GM21717 (cell line): ENCODE results near the gene ACOX1.

Source experiments
- ATAC-seq: cut with Tn5 transposase; IDR thresholded peaks from one replicate; pipeline ENCODE4 v1.9.1; 2021; ENCODE audit warnings: mild to moderate bottlenecking, moderate library complexity; ENCODE audit not compliant: unreplicated experiment

ACOX1 gene

DNA sequence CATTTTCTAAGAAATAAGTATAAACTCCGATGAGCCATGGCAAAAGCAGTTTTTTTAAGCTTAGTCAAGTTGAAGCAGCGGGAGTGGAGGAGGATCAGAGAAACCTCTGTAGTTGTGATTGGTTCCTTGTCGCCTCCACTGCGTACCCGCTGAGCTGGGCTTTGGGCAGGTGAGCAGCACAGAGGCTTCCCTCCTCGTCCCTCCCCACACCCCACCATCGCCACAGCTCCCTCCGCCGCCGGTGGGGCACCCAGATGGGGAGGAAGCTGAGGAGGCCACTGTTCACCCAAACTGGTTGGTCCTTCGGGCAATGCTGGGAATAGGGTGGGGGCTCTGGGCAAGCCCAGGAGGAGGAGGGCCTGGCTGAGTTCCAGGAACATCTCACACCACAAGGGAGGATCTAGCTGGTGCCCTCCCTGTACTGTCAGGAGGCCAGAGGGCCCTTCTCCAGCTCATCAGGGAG is 69.1 kb downstream of the ACOX1 start:
- ATAC-seq = no peak

DNA sequence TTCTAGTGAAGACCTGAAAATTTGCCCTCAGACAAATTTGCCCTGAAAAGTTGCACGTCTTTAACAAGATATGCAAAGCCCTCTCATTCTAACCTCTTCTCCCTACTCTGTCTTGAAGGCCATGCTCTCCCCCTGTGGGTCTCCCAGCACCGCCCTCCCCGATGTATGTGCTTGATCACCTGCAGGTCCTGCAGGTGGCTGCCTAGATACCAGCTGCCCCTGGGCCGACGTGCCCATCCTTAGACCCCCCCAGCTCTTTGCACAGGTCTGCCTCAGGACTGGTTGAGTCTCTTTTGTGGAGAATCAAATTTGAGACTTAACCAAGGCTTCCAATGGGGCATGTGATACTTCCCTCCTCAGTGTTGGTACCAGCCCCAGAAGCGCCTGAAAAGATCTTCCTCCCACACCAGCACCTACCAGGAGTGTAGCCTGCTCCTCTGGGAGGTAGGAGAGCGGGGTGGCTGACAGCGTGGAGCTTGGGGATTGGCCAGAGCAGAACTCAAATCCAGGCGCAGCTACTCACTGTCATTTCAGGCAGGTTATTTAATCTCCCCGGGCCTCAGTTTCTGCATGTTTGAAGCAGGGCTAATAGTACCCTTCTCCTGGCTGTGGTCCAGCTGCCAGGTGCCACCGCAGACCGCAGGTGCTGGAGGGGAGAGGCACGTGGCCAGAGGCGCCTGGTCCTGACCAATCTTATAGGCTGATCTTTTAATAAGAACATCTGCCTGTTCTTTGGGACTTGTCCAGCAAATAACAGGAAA is 69.7 kb downstream of the ACOX1 start:
- ATAC-seq = no peak

DNA sequence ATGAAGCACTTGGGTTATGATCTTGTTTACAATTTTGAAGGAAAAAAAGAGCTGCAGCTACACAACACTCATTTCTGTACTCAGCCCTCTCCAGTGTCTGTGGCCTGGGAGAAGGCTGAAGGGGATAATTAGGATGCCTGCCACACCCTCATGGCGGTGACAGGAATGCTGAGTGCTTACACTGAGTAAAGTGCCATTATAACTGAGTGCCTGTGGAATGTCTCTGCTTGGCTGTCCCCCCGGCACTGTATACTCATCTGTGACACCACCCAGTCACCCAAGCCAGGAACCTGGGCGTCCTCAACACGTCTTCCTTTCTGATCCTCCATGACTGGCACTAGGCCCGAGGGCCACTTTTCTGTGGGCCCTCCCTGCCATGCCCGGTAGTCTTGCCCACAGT is 70.8 kb downstream of the ACOX1 start:
- ATAC-seq = no peak

DNA sequence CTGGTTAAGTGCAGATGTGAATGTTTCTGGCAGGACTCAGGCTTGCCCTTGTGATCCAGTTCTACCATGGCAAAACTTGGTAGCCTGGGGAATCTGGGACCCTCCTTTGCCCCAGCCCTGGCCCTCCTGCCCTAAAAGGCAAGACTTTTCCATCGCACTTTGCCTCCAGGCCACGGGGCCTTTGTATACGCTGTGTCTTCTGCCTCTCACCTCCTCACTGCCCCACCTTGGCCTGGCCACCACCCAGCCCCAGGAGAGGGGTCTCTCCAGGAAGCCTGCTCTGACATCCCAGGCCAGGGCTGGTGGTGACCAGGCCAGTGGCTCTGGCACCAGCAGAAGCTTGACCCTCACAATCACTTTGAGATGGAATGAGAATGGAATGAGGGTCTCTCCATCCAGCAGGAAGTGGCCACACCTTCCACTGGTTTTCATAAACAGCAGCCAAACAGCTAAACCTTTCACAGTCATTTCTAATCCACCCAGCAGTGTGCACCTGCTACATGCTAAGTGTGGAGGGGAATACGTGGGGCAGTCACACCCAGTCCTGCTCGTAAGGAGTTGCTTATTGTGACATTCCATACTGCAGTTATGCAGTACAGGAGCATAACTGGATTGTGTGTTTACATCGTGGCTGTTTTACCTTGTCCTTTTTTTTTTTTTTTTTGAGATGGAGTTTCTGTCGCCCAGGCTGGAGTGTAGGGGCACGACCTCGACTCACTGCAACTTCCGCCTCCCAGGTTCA is 72.7 kb downstream of the ACOX1 start:
- no peak for ATAC-seq

DNA sequence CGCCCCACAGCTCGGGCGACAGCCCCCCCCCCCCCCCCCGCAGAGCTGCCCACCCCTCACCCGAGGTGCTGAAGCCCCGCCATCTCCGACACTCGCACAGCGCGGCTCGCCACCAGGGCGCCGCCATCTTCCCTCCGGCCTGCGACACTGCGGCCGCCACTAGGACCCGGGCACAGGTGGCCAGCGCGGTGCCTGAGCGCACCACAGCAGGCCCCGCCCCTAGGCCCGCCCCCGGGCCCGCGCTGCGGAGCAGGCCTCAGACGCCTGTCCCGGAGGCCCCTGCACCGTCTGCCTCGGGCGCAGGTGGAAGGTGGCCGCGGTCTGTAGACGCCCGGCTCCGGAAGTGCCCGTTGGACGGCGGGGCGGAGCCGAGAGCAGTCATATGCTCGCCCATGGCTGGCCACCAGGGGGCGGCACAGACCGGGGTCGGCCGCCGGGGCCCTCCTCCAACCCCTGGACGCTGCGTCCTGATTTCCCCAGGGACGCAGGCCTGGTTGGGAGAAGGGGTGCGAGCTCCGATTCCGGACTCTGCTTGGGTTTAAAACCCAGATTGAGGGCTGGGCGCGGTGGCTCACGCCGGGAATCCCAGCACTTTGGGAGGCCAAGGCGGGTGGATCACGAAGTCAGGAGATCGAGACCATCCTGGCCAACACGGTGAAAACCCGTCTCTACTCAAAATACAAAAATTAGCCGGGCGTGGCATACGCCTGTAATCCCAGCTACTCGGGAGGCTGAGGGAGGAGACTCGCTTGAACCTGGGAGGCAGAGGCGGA is 74.0 kb downstream of the ACOX1 start, which contains the start of gene MRPL38:
Gene MRPL38, minus strand, starts transcription at position 136 of the 773 bp plus-strand sequence. Its CDS starts 9 bp downstream, at position 127.
- ATAC-seq = peak; percentile 87

DNA sequence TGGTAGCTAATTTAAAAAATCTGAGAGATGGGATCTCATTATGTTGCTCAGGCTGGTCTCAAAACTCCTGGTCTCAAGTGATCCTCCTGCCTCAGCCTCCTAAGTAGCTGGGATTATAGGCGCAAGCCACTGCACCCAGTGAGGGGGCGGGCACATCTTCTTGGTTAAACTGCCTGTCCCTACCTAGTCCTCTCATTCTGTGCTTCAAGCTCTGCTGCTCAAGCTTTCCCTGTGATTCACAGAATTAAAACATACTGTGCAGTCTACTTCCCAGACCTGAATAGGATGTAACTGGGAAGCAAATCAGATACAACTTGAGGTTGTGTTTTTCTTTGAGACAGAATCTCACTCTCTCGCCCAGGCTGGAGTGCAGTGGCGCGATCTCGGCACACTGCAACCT is 76.6 kb downstream of the ACOX1 start:
- ATAC-seq = no peak

DNA sequence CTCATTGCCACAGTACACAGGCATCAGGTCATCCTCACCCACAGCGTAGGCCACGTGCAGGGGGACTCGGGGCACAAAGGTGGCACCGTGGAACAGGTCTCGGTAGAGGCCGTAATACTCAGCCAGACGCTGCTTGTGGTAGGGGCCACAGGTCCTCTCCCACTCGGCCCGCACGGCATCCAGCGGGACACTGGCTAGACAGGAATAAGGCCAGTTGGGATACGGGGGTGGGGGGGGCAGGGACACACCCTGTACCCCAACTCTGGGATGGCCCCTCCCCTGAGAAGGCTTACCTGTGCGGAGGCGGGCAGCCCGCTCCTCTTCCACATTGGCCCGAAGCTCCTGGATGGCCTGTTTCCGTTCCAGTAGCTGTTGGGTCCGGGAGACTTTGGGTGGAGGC is 77.2 kb downstream of the ACOX1 start:
- ATAC-seq = no peak

DNA sequence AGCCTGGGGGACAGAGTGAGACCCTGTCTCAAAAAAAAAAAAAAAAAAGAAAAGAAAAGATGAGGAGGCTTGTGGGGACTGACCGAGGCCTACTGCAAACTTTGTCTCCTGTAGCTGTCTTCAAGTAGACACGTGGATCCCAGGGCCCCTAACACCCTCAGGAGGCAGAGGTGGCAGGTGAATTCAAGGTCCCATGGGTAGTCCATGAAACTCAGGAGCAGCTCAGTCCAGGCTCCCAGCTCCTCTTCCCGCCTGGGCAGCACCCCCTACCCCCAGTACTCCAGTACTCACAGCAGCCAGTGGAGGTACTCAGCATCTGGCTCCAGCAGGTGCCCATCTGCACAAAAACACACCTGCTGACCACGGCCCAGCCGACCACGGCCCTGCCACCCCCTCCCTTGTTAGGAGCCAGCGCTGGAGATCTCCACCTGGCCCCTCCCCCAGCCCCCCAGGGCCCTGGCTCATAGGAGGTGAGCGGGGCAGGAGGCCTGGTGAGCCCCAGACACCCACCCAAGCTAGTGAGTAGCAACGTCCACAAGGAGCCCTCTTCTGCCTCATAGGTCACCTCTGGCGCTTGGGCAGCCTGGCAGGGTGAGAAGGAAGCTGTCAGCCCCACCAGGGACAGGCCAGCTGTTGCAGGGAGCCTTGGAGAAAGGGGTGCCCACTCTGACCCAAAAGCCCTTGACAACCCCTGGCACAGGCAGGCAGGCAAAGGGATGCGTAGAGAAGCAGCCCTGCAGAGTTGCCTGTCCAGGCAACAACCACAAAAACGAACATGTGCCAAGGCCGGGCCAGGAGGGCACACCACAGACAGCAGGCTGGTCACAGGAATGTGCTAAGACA is 78.1 kb downstream of the ACOX1 start:
- no peak for ATAC-seq

DNA sequence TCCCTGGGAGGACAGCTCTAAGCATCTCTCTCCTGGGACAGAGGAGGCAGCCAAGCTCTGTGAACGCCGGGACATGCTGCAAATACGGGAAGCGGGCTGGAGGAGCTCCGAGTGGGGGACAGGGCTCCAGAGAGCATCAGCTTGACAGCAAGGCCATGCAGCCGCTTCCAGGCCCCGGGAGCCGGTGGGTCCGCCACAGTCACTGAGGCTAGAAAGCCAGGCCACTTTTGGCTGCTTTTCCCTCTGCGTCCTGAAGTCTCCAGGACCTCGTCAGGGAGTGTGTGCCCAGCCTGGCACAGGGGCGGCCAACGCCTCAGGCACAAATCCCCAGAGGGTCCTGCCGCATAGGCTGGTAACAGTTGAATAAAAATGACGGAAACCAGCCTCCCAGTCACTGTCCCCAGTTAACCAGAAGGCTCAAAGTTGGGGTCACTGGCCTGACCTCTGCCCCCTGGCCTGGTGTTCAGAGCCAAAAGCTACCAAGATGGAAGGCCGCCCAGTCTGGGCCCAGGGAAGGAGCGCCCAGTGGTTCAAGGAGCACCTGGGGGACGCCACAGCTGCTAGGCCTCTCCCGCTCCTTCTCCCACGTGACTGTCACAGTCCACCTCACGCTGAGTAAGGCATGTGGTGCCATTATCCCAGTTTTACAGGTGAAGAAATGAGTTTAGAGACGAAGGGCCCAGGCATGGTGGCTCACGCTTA is 79.0 kb downstream of the ACOX1 start:
- ATAC-seq = no peak

DNA sequence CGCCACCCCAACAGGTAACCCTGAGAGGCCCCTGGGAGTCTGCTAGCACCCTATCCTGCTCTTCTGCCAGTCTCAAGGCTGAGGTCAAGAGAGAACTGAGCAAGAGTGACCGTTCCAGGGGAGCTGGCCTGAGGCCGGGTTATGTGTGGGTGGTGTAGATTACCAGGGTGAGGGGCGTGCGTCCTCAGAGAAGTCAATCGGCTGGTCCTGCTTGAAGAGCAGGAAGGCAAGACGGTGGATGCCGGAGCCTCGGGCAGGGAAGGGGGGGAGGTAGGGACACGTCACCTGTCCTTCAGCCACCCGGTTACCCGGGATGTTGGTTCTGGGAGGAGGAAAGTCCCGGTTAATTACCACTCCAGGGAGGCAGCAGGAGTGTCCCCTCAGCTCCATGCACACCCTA is 79.6 kb downstream of the ACOX1 start:
- no peak for ATAC-seq

DNA sequence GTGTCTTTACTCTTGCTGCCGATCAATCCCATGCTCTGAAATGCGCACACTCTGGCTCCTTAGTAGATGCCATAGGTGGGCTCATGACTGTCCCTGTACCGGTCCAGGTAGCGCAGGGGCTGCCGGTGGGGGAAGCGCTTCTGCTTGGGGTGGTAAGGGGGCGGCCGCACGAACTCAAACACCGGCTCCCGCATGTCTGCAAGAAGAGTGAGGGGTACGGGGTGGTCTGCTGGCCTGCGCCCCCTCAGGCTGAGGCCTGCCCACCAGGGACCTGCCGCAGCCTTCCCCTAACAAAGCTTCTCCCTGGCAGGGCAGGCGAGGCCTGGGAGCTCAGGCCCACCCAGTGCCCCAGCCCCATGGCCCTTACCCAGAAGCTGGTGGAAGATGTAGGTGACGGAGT is 80.2 kb downstream of the ACOX1 start:
- ATAC-seq = no peak

DNA sequence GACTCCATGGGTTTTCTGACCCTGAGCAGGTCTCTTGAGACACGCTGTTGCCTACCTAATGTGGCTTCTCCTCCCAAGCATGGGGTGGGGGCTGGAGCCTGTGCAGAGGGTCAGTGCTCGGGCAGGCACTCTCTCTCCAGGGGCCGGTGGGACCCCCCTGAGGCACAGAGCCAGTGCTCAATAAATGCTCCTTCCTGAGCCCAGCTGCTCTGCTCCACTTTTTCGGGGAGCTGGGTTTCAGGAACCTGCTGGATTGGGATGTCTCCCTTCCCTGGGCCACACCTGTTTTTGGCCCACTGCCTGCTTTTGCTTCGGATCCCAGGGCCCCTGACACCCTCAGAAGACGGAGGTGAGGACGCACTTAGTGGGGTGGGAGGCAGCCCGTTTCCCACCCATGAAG is 80.9 kb downstream of the ACOX1 start:
- no peak for ATAC-seq

DNA sequence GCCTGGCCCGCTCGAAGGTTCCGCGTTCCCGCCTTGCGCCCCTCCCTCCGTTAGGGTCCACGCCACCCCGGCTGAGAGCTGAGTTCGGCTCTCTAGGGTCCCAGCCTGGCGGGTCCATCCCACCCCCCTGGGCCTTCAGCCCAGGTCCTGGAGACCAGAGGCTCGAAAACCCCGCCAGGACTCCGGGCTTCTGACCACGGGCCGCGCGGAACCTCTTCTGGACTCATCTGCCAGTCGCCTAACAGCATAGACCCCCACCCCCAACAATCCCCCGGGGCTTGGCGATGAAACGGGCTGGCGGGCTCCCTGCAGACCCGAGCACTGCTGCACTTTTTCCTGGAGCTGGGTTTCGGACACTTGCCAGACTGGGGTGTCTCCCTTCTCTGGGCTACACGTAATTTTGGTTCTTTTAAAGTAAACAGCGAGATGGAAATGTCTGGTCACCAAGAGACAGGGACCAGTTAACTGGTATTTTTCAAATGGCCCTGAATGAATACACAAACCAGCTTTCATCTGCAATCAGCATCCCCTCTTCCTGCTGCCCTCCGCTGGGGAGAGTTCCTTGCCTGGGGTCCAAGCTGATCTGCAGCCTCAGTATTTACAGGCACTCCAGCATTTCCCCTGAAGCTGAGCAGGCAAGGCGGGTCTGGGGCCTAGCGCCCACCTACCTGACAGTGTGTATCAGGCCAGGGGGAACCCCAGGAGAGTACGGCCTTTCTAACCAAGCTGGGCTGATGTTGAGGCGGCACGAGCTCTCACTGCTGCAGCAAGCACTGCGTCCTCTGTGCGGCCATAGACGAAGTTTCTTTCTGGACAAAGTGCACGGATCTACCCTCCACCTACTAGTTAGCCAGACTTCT is 81.6 kb downstream of the ACOX1 start:
- ATAC-seq = no peak

DNA sequence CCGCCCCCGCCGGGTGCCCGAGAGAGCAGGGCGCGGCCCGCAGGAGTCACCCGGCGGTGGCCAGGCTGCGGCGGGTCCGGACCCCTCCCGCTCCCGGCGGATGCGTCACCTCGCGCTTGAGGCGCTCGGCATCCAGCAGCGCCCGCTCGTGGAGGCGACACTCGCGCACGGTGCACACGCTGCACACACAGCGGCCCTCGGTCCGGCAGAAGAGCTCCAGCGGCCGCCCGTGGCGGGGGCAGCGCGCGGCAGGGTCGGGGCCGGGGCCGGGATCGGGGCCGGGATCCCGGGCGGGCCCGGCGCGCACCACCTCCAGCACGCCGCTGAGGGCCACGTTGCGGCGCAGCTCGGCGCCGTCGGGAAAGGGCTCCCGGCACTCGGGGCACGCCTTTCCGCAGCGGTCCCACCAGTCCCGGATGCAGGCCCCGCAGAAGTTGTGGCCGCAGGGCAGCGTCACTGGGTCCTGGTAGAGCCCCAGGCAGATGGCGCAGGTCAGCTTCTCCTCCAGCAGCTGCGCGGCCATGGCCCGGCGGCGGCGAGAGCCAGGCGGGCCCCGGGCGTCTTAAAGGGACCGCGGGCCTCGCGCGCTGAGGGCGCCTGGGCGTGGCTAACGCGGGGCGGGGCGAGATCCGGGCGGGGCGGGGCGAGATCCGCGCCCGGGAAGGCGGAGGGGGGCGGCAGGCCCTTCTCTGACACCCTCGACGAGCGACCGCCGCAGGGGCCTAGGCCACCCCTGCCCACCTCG is 82.4 kb downstream of the ACOX1 start, which contains the start of gene TRIM65:
Gene TRIM65, minus strand, starts transcription at position 537 of the 745 bp plus-strand sequence. Its CDS starts 14 bp downstream, at position 523.
- peak; percentile 39 for ATAC-seq

DNA sequence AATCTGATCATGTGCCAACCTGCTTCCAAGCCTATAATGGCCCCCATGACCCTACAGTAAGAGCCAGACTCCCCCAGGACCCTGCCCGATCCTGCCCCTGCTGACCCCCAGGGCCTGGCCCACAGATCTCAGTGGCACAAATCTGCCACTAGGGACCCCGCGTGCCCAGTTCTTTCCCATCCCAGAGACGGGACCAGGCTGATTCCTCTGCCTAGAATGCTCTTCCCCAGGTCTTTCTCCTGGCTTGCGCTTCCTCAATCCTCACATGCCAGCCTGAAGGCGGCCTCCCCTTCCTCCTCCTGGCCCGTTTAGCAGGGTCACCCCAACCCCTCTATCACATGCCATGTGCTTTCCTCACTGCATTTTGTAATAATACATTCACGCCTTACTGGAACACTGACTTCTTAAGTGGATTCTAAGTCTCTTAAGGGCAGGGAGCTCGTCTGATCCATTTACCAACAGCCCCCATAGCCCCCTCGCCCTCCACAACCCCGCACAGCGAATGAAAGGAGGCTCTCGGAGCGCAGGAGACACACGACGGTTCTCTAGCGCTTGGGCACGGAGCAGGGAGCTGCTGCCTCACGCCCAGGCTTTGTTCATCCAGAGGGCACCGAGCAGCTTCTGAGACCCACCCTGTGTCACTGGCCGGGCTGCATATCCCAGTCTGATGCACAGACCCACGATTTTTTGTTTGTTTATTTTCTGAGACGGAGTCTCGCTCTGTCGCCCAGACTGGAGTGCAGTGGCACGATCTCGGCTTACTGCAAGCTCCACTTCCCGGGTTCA is 83.4 kb downstream of the ACOX1 start:
- no peak for ATAC-seq

DNA sequence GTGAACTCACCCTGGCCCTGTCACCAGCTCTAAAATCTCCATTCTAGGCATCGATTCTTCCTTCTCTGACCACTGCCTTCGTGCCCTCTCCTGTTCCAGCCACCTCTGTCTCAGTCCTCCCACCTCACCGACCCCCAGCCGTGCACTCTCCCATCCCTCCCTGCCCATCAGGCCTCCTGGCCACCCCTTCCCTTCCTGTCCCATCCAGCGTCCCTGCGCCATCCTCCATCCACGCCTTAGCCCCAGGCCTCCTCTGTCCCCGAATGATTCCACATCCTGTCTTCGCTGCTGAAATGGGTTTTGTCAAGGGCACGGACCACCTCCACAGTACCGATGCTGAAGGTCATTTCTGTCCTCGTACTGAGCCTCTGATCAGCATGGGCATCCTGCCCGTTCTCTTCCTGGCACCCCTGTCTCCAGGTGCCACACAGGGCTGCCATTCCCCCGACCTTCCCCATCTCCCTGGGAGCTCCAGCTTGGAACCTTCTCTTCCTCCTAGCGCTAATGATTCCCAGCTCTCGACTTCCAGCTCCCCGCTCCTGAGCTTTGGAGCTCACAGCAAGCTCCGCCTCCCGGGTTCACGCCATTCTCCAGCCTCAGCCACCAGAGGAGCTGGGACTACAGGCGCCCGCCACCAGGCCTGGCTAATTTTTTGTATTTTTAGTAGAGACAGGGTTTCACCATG is 84.8 kb downstream of the ACOX1 start:
- no peak for ATAC-seq
